ENCODE data around the gene PLAGL1.
A peak's percentile ranks its signal among the peaks of the same experiment; 100 is the strongest.
"Not testable (repeated sequence)": the region's sequence is repeated elsewhere in the genome, so short reads cannot be mapped to it uniquely, and the experiment has no call there.

Gene PLAGL1

GRCh38 chr6:143937668-143937970 is 70.4 kb downstream of the PLAGL1 start:
- no peak for DNase-seq (ENCODE audit: low read depth in 2 of 2)

GRCh38 chr6:143936778-143937667 is 71.0 kb downstream of the PLAGL1 start:
- no peak for DNase-seq (ENCODE audit: low read depth in 2 of 2)

DNA sequence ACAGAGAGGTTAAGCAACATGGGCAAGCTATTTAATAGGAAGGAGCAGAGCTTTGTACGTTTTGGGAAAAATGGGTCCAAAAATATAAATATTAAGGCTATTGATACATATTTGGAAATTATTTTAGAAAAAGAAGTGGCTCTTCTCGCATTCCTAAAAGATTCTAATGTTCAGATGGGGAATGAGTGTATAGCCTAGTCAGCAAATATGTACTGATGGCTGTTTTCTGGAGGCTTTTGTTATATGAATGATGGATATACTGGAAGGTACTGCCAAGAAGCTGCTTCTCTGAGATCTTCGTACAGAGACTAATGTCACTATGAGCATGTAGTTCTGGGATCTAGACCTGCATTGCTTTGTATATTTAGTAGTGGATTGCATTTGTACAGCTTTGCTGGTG is 71.7 kb downstream of the PLAGL1 start:
- no peak for DNase-seq (ENCODE audit: low read depth in 2 of 2)

- no peak for DNase-seq (ENCODE audit: low read depth in 2 of 2)
Observed at GRCh38 chr6:143934867-143935266, 73.2 kb downstream of the PLAGL1 start.

DNA sequence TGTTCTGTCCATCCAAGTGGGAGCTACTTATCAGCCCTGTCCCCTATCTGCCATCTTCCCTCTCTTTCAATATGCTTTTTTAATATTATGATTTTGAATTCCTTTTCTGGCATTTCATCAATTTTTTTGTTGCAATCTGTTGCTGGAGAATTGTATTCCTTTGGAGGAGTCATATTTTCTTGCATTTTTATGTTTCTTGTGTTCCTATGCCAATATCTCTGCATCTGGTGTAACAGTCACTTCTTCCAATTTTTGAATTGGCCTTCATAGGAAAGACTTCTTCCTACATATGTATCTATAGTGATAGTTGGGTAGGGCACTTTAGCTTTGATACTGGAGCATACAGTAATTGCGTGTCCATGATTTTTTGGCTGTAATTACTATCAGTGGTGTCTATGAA is 73.7 kb downstream of the PLAGL1 start:
- no peak for DNase-seq (ENCODE audit: low read depth in 2 of 2)

GRCh38 chr6:143929975-143930374 is 78.1 kb downstream of the PLAGL1 start:
- no peak for DNase-seq (ENCODE audit: low read depth in 2 of 2)

- DNase-seq (ENCODE audit: low read depth in 2 of 2), result no peak
Observed at GRCh38 chr6:143928853-143929252, 79.2 kb downstream of the PLAGL1 start.

DNA sequence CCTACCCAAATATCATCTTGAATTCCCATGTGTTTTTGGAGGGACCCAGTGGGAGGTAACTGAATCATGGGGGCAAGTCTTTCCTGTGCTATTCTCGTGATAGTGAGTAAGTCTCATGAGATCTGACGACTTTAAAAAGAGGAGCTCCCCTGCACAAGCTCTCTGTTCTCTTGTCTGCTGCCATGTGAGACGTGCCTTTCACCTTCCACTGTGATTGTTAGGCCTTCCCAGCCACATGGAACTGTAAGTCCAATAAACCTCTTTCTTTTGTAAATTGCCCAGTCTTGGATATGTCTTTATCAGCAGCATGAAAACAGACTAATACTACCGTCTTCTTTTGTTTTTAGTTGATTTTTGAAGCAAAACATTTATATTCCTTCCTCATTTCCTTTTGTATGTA is 91.0 kb downstream of the PLAGL1 start:
- not testable (repeated sequence) for DNase-seq (ENCODE audit: low read depth in 2 of 2)

- no peak for DNase-seq (ENCODE audit: low read depth in 2 of 2)
Observed at GRCh38 chr6:143912671-143913070, 95.4 kb downstream of the PLAGL1 start.

DNA sequence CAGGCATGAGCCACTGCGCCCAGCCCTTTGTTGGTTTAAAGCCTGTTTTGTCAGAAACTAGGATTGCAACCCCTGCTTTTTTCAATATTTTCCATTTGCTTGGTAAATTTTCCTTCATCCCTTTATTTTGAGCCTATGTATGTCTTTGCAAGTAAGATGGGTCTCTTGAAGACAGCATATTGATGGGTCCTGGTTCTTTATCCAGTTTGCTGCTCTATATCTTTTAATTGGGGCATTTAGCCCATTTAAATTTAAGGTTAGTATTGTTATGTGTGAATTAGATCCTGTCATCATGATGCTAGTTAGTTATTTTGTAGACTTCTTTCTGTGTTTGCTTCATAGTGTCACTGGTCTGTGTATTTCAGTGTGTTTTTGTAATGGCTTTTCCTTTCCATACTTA is 97.0 kb downstream of the PLAGL1 start:
- no peak for DNase-seq (ENCODE audit: low read depth in 2 of 2)

DNA sequence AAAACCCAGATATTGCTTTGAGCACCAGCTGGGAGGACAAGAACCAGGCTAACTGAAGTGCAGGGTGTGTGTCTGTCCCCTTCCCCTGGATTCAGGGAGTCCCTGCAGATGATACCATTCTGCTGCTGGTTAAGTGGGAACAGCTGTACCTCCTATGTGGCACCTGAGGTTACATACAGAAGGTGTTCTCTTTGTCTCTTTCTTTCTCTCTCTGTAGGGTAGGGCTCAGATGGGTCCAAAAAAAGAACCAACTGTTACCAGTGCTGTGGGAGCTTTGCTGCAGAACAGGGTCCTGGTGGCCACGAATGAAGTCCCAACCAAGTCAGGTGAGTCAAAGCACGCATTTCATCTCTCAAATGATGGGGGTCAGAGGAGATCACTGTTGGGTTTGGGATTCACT is 105.2 kb downstream of the PLAGL1 start:
- DNase-seq (ENCODE audit: low read depth in 2 of 2), result no peak

DNA sequence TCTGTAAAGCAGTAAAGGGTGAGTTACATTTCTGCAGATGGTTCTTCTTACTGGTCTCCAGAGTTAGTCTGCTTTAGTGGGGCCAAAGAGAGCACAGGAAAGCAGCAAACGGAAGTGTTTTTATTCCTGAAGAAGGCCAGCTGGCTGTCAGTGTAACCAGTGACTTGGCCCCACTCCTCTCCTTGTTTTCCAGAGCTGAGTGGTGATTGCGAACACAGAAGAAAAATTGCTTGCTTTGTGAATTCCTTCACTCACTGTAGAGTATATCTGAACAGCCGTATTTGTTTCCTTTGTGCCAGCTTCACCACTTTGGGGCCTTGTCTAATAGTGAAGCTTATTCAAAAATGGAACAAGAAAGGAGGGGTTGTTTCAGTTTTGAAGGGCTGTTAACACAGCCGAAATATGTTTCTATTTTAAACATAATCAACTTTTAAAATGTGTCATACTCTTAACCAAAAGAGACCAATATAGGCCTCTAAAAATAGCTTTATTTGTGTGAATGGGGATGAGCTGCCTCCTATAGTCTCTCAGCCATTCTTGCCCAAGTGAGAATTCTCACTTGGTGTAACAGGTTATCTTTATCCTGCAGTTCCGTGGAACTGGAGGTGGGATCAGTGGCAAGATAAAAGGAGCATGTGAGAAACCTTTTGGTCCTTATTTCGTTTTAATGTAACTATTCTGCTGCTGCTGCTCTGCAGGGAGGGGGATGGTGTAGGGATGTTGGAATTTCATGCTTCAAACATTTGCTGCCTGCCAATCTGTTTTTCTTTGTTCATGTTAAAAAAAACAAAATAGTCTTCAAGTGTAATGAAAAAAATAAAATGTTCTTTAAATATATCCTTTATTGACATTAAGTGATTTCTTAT is 105.9 kb downstream of the PLAGL1 start:
- DNase-seq (ENCODE audit: low read depth in 2 of 2), result peak in 1 of 2 experiments; percentile 1

DNA sequence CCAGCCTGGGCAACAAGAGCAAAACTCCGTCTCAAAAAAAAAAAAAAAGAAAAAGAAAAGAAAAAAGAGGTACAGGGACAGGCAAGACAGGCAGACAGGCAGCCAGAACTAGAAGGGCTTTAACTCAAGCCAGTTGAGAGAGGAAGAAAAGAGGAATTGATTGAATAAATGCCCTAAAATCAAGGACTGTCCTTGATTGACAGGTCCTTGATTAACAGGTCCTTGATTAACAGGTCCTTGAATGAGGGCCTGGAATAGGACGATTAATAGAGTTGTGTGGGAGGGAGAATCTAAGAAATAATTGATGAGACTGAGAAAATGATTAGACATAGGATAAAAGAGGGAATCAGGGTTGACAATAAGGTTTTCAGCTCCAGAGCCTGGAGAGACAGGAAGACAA is 107.7 kb downstream of the PLAGL1 start:
- no peak for DNase-seq (ENCODE audit: low read depth in 2 of 2)

GRCh38 chr6:143896126-143896860 is 111.8 kb downstream of the PLAGL1 start:
- DNase-seq (ENCODE audit: low read depth in 2 of 2), result no peak

DNA sequence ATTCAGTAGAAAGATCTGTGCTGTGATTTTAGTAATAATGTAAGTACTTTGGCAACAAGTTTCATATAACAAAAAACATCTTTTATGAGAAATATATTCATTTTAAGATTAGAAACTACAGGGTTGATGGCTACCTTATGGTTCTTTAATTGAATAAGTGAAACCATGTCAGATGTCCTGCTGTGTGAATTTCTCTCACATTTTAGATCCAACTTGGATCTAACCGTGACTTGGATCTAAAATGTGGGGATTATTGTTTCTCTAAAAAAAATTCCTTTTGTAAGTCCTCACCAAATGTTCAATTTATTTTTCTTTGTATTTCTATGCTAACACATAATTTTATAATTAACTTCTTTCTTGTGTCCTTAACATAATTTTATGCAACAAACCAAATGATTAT is 113.4 kb downstream of the PLAGL1 start:
- DNase-seq (ENCODE audit: low read depth in 2 of 2), result no peak
